ENCODE measurements around the gene ZBTB20.
"Not testable (repeated sequence)": the region's sequence is repeated elsewhere in the genome, so short reads cannot be mapped to it uniquely, and the experiment has no call there.

Gene ZBTB20

DNA sequence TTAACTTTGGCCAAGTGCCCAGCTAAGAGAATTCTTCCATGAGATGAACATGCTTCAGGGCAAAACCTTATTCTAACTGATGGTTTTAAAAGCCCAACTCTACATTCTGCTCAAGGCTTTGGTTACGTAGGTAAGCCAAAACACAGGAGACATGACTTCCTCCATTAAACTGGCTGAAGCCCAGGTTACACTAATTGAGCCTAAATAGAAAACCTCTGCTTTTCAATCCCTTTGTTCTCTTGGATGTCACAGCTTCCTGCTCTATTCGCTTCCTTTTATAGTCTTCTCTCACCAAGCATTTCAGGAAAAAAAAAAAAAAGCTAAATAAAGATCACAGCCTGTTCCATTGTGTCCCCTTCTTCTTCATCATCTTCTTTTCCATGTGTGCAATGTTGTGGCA lies 432.9 kb downstream of the ZBTB20 start:
- no peak for DNase-seq (ENCODE audit: low read depth)

DNA sequence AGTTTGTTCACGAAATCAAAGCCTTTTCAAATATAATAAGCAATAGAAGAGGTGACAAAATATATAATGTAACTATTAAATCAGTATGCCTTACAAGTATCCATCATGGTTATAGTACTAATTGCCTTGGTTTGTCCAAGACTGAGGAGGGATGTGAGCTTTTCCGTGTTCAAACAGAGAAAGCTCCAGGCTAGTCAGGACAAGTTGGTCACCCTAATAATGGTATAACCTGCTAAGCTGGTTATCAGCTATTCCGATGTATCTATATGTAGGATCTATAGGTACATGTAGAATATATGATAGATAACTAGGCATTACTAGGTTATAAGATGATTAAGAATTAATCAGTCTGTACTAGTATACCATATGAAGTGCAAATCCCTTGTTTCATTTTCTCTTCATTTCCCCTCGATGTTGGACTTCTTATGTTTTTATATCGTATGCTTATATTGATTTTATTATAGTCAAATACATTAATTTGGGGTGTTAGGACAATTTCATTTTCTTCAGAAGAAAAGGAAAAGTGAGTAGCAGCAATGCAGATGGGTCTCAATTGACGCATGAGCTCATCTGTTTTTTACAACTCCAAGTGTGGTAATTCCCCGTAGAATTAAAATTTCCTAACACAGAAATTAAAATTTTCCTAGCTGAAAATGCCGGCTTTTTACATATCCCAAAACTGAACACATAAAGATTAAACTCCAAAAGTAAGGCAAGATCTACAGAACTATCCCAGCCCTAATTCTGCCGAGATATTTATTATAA lies 434.2 kb downstream of the ZBTB20 start:
- DNase-seq (ENCODE audit: low read depth): no peak

DNA sequence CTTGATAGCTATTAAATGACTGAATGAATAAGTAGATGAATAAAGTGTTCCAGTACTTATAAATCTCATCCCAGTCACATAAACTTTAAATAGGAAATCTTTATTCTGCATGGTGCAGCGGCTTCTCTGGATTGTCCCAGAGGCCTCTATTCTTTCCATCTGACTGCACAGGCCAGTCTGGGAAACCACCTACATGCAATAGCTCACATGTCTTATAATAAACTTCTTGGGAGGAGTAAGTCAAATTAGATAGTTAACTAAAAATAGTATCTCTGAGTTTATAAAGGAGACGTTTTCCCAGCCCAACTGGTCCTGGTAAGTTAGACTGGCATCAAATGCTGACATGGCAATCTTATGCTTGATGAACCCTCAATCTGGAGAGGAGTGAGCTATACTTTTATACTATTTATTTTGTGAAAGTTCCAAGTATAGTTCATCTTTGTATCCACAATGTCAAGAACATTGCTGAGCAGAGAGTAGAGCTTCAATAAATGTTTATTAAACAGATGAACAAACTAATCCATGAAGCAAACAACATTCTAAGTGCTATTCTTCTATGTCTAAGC lies 435.7 kb downstream of the ZBTB20 start:
- DNase-seq (ENCODE audit: low read depth): no peak

DNA sequence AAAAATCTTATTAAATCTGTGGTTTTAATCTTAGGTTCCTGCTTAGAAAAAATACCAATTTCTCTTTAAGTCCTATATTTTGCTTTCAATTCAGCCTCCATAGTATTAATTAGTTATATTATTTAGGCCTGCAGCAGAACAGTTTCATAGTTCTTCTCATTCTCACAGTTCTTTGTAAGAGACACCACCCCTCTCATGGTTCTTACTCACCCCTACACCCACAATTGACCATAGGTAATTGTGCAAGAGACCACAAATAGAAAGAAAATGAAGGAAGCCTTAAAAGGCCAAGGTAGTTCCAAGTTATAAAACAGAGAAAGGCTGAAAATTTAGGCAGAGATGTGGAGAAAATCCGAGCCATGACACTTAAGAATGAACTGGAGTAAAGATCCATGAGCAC lies 438.0 kb downstream of the ZBTB20 start:
- no peak for DNase-seq (ENCODE audit: low read depth)

DNA sequence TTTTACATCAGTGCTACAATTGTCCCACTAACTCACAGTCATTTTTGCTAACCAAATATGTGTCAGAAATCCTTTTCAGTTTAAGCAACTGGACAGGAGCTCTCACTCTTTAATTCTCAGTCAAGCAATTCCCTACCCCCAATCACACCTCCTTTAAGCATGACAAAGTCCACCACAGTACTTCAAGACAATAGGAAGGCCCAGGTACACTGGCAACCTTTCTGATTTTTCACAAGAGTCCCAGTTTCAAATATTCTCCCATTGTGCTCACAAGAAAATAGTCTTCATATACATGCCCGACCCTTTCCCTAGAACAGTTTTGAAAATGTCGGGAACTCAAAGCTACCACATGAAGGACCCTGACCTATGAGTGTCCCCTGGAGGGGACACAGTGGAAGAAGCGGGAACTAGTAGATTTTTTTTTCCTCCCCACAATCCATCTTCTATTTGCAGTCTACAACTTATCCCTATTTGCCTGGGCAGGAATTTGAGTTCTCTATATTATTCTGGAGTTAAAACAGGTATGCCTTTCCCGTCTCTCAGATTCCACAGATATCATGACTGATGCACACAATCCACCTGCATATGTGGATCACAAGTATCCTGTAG lies 439.7 kb downstream of the ZBTB20 start:
- DNase-seq (ENCODE audit: low read depth): no peak

DNA sequence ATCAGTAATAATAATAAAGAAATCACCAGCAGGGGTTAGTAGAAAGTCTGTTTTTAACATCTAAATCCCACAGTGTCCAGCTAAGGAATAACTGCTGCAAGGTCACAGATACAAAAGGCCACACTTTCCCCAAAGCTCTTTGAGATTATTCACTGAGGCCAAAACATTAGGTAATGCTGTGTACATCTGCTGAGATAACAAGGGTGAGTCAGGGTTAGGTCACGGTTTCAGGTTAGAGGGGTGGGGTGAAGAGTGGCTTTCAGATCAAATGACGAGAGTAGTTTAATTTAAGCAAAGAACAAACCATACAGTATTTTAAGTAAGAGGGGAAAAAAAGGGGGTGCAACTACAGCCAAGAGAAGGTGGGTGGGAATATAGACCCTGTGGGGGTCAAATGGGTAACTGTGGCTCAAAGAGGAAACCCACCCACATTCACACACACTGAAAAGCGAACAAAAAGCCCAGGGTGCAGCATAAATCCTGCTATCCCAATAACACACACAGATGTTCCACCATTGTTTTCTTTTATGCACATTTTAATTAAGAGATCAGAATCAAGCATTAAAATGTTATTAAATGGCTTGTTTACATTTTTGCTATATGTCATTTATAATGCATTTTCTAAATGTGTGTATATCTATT lies 440.4 kb downstream of the ZBTB20 start:
- no peak for DNase-seq (ENCODE audit: low read depth)

DNA sequence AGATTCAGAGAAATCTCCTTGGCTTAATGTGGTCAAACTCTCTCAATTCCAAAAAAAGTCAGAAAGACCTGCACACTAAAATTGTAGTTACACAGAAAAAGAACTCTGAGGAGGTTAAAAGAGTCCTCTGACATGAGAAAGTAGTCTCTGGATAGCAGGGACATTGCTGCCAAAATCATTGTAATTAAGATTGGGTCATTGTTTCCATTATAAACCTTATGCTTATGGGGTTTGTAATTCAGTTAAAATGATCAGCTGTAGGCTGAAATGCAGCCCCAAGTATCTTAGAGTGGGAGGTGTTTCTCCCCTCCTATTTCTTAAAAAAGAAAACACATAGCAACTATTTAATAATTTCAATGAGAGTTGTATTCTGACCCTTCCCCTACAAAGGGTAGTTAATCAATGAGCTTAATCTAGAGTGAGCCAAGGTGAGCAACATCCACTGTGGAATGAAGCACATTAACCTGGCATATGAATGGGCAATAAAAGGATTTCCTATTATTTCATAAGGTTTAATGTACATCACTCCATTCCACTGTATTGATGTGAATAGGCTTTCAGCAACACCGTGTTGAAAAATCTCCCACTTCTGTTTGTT lies 446.4 kb downstream of the ZBTB20 start:
- DNase-seq (ENCODE audit: low read depth): no peak

DNA sequence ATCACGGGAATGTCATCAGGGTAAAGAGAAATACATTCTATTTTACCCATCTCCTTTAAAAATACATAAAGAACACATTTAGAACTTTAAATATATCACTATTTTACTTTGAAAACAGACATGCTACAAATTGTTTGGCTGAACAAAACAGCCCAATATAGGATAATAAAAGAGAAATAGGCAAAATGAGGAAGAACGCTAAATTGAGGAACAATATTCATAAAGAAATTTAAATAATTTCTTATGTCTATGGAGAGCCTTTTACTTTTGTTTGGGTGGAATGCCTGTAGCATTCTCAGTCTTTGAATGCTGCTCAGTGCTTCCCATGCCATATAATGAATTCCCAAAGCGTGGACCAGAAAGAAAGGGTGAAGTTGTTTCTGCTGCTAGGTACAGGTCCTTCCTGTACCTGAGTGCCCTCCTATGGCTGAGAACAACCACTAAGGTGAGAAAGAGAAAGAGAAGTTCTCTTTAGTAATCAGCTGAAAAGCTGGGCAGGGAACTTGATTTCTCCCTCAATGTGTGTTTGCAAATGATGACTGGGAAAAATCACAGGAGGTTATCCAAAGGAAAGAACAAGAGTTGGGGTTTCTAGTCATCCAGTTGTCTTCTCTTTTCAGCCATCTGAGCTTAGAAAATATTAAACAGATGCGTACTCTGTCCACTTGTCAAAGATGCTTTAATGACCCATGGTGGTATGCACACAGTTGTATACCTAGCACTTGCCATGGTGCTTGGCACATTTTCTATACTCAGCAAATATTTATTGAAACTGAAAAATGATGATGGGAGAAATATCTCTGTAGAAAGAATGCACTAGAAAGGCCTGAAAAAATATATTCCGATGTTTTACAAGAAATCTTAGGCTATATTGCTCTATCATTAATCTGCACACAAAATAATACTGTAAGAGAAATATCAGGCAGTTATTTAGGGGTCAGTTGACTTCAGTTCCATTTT lies 448.7 kb downstream of the ZBTB20 start:
- no peak for DNase-seq (ENCODE audit: low read depth)

DNA sequence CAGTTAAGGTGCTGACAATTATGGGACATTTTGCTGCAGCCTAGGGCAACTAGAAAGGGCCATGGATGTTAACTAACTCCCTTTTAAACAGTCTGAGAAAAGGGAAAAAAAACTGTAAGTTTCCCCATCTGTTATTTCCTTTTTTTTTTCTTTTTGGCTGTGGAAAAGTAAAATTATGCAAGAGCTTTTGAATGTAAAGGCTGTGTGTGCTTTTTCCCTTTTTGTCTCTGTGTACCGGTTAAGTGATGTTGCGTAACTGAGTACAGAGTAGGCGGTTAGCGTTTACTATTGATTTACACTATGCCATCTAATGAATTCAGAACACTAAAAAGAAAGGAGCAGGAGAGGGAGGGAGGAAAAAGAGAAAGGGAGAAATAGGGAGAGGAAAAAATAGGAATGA lies 449.7 kb downstream of the ZBTB20 start:
- DNase-seq (ENCODE audit: low read depth): no peak

DNA sequence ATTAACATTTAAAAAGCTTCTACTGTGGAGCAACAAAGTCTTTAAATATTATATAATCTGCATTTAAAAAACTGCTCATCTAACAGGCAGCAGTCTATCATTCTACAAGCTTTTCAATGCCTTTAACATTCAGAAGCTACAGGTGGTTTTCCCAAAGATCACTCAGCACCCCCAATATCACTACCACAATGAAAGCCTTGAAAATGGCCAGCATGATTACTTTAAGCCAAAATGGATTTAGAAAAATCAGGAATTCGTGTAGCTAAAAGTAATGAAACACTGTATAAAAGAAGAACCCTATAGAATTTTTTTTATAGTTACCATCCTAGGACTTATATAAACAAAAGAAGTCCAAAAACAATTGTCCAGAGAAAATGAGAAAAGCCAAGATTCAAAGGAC lies 452.8 kb downstream of the ZBTB20 start:
- DNase-seq (ENCODE audit: low read depth): no peak

DNA sequence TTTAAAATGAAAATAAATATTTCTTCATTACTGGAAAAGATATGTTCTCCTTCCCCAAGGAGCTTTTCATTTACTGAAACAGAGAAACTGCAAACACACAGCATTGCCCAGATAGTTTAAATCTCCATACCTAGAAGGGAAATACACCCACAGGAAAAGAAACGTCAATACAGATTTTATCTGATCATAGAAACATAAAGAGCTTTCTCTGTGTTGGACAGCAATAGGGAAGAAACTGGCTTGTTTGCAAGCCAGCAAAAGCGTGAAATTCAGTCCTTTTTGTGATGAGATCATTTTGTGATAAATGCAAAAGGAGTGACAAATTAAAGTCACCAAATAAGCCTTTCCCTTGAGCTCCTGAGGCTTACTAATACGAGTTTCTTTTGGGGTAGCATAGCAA lies 455.2 kb downstream of the ZBTB20 start:
- DNase-seq (ENCODE audit: low read depth): no peak

DNA sequence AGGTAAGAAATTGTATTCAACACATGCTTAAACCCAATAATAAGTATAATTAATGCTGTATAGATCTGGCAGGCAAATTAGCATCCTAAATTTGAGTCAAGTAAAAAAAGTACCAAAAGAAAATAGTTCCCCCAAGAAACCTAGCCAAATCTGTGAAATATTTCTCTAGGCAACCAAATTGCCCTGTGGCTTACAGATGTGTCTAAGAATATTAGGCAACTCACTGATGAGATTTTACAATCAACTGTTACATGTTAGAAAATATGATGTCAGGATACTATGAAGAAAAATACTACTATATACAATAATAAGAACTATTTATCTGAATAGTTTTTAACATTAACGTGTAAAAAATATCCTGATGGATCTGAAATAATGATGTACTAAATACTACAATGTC lies 456.2 kb downstream of the ZBTB20 start:
- DNase-seq (ENCODE audit: low read depth): no peak

DNA sequence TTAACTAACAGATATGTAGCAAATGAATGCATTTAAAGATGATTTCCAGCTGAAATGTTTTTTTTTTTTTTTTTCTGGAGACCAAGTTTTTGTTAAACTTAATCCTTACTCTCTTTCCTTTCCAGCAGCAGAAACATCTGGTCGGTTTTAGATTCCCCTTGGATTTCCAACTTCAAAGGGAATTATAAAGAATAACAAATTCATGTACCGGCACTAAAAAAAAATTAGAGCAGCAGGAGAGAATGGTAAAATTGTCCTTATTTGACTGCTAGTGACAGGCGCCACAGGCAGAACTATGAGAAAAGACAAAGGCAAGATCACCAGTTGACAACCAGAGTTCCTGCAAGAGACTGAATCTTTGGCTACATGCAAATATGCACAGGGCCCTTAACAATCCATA lies 459.9 kb downstream of the ZBTB20 start:
- DNase-seq (ENCODE audit: low read depth): no peak

DNA sequence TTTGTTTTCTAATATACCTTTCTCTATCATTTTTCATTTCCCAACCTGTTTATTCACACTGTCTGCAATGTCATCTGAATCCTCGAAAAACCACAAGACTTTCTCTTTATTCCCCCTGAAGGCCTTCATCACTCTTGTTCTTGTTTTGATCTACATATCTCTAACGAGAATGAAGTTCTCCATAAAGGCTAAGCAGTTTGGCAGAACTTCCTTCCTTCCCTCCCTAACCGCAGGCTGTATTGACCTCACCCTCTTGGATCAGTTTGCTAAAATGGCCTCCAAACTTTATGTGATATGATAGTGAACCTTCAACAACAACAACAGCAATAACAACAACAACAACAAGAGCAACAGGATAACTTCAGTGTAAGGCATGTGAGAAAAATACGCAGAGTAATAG lies 460.5 kb downstream of the ZBTB20 start:
- no peak for DNase-seq (ENCODE audit: low read depth)

DNA sequence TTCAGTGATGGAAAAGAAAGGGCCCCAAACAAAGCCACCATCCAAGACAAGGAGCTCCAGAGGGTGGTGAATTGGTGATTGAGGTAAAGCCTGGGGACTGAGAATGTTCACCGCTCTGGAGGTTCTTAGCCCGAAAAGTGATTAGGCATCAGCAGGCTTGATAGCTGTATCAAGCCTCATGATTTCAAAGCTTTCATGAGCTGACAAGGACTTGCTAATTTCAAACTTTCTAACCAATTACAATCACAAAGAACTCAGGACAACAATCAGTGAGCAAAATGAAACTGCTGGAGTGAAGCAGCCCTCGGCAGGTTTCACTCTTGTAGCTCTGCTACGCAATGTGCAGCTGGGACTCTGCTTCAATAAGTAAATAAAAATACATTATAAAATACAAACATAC lies 461.9 kb downstream of the ZBTB20 start:
- no peak for DNase-seq (ENCODE audit: low read depth)

DNA sequence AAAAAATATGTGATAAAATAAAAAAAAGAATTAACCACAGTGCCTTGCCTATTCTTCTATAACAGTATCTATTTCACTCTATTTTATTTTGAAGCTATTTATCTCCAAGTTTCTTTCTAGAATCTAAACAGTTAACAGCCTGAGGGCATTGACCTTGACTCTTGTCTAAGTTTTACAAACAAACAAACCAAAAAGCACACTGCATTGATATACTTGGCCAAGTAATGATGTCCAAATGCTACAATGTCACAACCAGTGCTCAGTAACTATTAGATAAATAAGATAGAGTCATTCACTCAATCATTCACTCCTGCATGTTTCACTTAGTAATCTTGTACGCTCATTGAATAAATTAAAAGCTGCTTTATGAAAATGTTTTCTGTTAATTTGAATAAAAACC lies 466.8 kb downstream of the ZBTB20 start:
- no peak for DNase-seq (ENCODE audit: low read depth)

DNA sequence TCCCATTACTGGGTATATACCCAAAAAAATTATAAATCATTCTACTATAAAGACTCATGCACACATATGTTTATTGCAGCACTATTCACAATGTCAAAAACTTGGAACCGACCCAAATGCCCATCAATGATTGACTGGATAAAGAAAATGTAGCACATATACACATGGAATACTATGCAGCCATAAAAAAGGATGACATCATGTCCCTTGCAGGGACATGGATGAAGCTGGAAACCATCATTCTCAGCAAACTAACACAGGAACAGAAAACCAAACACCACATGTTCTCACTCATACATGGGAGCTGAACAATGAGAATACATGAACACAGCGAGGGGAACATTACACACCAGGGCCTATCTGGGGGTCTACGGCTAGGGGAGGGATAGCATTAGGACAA lies 467.3 kb downstream of the ZBTB20 start:
- not testable (repeated sequence) for DNase-seq (ENCODE audit: low read depth)

DNA sequence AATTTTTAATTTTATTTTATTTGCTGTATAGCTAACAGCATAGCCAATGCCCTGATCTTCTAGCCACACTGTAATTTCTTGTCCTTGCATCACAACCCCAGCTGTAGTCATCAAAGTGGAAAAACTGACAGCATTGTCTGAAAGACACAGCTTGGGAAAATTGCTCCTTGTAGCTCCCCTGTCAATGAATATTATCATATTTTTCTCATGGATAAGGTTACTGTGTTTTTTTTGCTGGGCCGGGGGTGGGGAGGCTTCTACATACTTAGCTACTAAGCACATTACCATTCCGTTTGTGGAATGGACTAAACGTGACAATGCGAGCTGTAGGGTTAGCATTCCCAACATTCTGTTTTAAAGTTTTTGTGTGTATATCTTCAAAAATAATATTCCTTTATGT lies 472.0 kb downstream of the ZBTB20 start:
- no peak for DNase-seq (ENCODE audit: low read depth)

DNA sequence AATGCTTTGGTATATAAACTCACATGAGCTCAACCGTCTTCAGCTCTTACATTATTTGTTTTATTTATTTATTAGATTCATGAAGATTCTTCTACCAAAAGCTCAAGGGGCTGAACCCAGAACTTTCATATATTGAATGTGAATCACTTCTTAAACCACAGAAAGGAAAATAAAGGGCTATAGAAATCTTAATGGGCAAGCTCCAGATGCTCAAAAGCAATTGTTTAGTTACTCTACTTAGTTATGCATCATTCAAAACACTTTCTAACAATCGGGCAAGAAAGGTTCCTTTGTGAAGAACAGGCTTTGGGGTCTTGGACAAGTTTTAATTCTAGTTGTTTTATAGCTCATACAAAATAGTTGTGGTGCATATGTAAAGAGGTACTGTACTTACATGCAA lies 473.1 kb downstream of the ZBTB20 start:
- DNase-seq (ENCODE audit: low read depth): no peak

DNA sequence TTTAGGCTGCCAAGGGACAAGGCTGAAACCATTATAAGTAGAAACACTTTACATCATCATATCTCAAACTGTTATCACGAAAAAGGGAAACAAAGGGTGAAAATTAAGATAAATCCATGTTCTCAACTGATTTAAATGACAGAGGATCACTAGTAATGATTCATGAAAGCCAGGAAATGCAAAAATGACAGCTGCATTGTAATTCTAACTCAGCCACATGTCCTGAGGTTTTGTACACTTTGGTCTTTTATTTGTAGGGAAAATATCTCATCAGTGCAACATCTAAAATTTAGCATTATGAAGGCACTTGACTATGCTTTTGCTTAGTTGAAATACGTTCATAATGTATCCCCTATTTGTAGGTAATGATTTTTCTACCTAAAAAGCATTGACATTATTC lies 473.6 kb downstream of the ZBTB20 start:
- no peak for DNase-seq (ENCODE audit: low read depth)

DNA sequence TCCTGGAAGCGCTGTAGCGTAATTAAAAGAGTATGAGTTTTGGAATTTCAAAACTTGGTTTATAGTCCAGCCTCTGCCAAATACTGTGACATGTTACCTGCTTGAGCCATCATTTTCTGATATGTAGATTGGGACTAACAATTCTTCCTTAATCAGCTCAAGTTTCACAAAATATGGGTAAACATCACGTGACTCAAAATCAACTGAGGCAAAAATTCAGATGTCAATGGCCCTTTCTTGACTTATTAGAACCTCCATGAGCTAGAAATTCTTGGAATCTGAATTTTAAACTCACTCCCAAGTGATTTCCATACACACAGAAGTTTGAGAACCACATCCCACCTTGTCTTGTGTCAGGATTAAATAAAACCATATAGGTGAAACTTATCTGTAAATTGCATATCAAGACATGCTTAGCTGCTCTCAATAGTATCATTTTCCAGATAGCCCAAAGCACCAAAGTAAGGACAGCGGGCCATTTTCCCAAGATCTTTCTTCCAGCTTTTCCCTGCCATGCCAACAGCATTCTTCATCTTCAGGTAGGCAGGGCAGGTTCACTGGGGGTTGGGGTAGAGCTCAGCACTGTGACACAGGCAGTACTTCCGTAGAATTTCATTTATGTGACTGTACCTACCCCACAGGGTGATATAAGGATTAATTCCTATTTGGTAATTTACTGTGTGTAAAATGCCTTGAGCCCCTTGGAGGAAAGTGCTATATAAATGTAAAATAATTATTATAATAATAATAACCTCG lies 474.2 kb downstream of the ZBTB20 start:
- no peak for DNase-seq (ENCODE audit: low read depth)

Data from stimulated activated CD8-positive, alpha-beta memory T cell treated with anti-CD3 and anti-CD28 coated beads, Interleukin-12 subunit alpha, Interleukin-12 subunit beta, amount 100 ng/mL, for 4 hours (primary cell).